HG03039 (cell line): ENCODE results near the gene CSF1R.

Source experiments
- ATAC-seq: cut with Tn5 transposase; IDR thresholded peaks from one replicate; pipeline ENCODE4 v1.9.1; 2021; ENCODE audit warnings: mild to moderate bottlenecking, moderate library complexity; ENCODE audit not compliant: unreplicated experiment

The CSF1R gene

GRCh38 chr5:150121448-150122157, 35.2 kb upstream of the CSF1R start:
- no peak for ATAC-seq

GRCh38 chr5:150120617-150121447, 34.5 kb upstream of the CSF1R start:
- ATAC-seq, result no peak

DNA sequence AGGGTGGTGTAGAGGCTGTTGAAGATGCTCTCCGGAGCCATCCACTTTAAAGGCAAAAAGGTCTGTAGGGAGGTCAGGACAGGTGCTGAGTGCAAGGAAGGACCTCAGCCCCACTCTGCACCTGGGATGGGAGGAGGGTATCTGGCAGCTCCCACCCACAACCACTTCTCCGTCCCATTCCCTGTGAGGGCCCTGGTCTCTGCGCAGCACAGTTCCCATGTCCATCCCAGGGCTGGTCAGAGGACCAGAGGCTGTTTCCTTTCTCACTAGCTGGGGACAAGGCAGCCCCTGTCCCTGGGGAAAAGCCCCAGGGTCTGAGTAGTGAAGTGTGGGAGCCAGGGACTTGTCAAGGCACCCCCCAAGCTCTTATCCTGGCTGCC, 33.7 kb upstream of the CSF1R start:
- ATAC-seq, result no peak

DNA sequence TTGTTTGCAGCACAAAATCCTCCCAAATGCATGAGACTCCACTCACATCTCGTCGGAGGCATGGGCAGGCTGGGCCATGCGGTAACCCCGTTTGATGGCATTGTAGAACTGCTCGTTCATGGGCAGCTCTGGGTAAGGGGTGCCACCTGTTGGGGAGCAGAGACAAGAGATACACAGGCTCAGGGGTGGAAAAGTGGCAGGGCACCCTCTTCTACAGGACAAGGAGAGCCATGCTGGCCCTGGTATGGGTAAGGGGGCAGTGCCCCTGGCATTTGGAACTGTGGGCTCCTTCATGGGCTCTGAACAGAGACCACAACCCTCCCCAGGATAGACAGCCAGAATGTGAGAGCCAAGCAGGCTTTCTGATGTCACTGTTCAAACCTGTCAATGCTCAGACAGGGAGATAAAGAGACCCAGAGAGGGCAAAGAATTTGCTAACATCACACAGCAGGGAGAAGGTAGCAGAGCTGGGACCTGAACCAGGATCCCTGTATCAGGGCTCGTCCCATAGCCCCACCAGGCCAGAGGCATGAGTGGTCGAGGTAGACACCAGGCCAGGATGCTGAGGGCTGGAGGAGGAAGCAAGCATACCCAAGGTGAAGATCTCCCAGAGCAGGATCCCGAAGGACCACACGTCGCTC, 33.2 kb upstream of the CSF1R start:
- no peak for ATAC-seq

DNA sequence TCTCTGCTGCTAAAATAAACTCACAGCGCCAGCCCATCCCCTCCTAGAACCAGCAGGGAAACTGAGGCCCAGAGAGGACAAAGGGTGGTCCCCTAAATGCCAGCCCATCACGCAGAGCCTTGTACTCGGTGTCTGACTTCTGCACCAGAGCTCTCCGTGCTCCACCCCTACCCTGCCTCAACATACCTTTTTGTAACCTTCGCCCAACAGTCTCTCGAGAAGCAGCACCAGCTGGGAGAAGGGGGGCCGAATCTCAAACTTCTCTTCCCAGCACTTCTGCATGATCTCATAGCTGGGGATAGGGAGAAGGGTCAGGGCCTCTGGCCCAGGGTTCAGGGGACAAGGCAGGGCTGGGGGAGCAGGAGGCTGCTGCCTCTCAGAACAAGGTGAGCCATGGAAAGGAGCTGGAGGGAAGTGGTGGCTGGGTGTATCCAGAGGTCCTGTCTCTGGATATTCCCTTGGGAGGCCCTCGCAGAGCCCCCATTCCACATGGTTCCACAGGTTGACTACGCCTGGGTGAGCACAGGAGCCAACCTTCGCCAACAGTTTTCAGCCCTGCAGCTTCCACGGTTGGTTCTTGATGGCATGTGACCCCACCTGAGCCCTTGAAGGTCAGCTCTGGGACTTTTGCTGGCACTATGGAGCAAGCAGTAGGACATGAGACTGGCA, 32.3 kb upstream of the CSF1R start:
- no peak for ATAC-seq

DNA sequence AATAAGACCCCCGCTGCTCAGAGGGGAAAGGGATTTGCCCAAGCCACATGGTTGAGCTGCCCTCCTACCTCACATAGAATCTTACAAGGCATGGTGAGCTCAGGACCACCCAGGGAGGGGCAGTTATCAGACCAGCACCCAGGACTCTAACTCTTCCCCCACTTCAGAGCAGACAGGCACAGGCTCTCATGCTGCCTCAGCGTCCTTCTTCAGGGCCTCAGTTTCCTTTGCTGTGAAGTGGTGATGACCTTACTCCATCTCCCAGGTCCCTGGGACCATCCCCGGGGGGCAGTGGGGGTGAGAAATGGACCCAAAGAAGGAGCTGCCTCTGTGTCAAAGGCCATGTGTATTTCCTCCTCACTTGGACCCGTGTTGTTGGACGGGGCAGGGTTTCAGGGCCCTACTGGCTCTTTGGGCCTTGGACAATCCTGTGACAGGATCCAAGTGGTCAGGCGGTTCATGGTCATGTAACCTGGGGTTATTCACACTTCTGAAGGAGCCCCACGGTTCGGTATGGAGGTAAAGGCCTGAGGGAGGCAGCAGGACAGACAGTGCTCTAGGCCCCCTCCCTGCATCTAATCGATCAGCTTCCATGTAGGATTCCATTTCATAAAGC, 31.7 kb upstream of the CSF1R start:
- no peak for ATAC-seq

- no peak for ATAC-seq
Measured at GRCh38 chr5:150116667-150117400, 30.5 kb upstream of the CSF1R start.

- ATAC-seq, result no peak
Measured at GRCh38 chr5:150114773-150115408, 28.5 kb upstream of the CSF1R start.

DNA sequence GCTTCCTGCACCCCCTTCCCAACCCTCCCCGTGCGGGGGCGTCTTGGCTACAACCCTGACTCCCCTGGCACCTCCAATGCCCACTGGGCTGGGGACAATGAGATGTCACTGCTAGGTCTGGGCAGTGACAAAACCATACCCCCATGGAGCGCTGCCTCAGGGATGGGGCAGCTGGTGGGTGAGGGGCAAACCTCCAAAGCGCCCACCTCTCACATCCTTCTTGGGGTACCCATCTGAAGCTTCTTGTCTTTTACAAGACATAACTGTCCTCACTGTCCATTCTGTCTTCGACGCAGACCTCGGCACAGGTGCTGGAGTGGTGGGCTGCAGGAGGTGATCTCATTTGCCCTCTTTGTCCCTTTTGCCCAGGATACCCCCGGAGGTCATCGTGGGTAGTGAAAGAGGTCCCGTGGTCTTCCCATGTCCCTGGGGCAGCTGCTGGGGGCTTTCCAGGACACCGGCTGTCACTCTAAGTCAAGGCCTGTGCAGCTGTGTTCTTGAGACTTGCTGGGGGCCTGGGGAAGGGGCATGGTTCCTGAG, 27.8 kb upstream of the CSF1R start:
- ATAC-seq, result no peak

- ATAC-seq, result no peak
Measured at GRCh38 chr5:150113047-150113744, 26.8 kb upstream of the CSF1R start.

GRCh38 chr5:150112201-150113046, 26.1 kb upstream of the CSF1R start:
- ATAC-seq, result no peak

GRCh38 chr5:150111122-150111521, 24.8 kb upstream of the CSF1R start:
- no peak for ATAC-seq

DNA sequence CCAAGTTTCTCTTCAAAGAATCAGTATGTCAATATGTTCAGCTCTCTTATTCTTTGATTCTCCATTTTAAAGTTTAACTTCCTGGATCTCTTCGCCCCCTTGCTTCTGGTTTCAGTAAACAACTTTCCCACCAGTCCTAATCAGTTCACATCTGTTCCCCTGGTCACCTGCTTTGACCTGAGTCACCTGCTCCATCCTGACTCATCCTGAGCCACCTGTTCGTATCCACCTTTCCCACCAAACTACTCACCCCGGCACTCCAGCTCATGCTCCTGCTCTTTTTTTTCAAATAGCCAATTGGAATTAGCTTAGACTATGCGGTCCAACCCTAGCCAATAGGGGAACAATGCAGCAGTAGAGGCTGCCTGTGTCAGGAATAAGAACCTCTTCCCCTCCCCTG, 23.6 kb upstream of the CSF1R start:
- ATAC-seq, result no peak

DNA sequence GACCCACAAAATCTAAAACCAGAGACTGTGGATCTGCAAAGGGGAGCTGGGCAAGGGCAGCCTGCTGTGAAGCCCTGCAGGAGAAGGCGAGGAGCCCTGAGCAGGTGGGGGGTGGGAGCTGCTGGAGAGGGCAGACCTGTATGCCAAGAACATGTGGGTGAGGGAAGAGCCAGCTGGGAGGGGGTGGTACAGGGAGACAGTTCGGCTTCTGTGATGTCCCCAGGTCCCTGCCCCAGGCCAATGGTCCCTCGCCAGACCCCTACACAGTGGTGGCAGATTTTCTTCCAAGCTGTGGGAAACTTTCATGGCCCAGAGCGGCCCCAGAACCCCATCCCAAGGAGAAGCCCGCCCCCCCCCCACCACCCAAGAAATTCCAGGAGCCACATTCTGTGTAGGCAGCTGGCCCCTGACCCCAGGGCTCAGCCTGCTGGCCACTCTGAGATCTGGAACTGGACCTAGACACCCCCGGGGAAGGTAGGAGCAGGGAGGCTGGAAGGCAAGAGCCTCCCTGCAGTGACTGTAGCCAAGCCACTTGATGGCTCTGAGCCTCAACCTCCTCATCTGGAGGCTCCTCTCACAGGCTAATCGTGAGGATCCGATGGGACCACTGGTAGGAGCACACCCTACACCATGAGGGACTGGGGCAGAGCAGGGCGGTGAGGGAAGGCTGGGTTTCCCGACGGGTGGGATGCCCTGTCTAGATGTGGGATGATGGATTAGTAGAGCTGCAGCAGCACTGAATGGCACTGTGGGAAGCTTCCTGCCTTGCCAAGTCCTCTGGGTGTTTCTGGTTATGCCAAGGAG, 22.6 kb upstream of the CSF1R start:
- ATAC-seq, result no peak

GRCh38 chr5:150107909-150108447, 21.6 kb upstream of the CSF1R start:
- no peak for ATAC-seq

DNA sequence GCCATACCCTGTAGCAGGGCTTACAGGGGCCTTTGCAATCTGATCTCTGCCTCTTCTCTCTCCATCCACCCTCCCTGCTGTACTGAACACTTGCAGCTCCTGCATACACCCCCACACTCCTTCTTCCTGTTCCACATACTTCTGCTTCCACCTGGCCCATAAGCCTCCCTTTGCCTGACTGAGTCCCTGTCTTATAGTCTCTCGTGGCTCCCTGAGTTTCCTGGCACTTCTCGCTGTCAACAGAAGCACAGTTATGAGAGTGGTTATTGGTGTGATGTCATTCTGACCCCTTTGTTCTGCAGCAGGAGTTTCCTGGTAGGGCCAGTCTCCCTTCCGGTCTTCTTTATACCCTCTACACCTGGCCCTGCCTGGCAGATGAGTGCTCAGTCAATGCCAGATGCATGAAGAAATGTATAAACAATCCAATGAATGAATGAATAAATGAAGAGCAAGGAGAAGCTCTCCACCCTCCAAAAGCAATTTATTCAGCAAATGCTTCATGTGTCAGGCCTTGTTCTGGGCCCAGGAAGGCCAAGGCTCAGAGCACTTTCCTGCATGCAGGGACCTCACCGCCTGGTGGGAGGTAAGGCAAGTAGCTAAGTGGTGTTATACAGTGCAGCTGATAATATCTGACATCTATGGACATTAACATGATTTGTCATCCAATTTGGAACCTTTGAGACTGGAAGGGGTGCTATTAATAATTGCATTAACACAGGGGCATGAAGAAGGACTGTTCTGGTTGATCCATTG, 20.5 kb upstream of the CSF1R start:
- no peak for ATAC-seq
